ENCODE measurements around the gene CBFA2T3. TPM values are rescaled to one million over a fixed set of nuclear protein-coding genes. Genes with fewer than 3 reads are reported as not detected.
"Not testable (repeated sequence)": the region's sequence is repeated elsewhere in the genome, so short reads cannot be mapped to it uniquely, and the experiment has no call there.

The CBFA2T3 gene
- total RNA-seq, 4 donors from 2014 or later, result 1.4 to 5.8 (median 1.5) TPM

DNA sequence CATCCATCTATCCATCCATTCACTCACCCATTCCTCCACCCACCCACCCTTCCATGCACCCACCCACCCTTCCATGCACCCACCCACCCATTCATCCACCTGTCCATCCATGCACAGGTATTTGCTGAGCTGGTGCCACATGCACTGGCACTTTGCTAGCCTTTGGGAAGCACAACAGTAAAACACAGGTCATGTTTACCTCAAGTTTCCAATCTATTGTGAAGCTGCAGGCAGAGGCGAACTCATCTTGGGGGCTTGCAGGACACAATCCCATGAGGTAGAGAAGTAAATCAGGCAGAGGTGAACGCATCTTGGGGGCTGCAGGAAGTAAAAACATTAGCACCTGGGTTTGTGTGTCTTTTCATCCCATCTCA is 35.6 kb upstream of the CBFA2T3 start:
- Histone ChIP-seq H3K4me1 (no peaks in the 10 kb centered on the region), H3K27ac (no peak overlapping the region), H3K27me3 (peaks cover 90% of the 10 kb centered on the region), H3K4me3 (no peak overlapping the region), H3K36me3 (no peaks in the 10 kb centered on the region), H3K9me3 (no peaks in the 10 kb centered on the region)
- 57 to 80% methylated on average over 1 of the region's 2 CpGs for WGBS, 2 donors (ENCODE audit: low coverage in 1 of 2)
- TF ChIP-seq POLR2AphosphoS5 (IDR thresholded peaks at IDR 0.05) (no peak), EP300 (IDR thresholded peaks at IDR 0.05) (no peak), POLR2A (IDR thresholded peaks at IDR 0.05) (no peak)
- TF ChIP-seq, protein P1, sequence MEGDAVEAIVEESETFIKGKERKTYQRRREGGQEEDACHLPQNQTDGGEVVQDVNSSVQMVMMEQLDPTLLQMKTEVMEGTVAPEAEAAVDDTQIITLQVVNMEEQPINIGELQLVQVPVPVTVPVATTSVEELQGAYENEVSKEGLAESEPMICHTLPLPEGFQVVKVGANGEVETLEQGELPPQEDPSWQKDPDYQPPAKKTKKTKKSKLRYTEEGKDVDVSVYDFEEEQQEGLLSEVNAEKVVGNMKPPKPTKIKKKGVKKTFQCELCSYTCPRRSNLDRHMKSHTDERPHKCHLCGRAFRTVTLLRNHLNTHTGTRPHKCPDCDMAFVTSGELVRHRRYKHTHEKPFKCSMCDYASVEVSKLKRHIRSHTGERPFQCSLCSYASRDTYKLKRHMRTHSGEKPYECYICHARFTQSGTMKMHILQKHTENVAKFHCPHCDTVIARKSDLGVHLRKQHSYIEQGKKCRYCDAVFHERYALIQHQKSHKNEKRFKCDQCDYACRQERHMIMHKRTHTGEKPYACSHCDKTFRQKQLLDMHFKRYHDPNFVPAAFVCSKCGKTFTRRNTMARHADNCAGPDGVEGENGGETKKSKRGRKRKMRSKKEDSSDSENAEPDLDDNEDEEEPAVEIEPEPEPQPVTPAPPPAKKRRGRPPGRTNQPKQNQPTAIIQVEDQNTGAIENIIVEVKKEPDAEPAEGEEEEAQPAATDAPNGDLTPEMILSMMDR (IDR thresholded peaks at IDR 0.05), result no peak
- no peak for ATAC-seq

DNA sequence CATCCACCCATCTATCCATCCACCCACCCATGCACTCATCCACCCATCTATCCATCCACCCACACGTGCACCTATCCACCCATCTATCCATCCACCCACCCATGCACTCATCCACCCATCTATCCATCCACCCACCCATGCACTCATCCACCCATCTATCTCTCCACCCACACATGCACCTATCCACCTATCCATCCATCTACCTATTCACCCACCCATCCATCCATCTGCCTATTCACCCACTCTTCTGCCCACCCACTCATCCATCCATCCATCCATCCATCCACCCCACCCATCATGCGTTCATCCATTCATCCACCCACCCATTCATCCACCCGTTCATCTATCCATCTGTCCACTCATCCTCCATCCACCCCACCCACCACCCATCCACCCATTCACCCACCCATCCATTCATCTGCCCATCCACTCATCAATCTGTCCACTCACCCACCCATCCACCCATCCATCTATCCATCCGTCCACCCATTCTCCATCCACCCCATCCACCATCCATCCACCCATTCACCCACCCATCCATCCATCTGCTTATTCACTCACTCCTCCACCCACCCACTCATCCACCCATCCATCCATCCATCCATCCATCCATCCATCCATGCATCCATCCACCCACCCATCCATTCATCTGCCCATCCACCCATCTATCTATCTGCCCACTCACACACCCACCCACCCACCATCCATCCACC is 35.1 kb upstream of the CBFA2T3 start:
- peaks cover 93% of the 10 kb centered on the region for H3K27me3 ChIP-seq

DNA sequence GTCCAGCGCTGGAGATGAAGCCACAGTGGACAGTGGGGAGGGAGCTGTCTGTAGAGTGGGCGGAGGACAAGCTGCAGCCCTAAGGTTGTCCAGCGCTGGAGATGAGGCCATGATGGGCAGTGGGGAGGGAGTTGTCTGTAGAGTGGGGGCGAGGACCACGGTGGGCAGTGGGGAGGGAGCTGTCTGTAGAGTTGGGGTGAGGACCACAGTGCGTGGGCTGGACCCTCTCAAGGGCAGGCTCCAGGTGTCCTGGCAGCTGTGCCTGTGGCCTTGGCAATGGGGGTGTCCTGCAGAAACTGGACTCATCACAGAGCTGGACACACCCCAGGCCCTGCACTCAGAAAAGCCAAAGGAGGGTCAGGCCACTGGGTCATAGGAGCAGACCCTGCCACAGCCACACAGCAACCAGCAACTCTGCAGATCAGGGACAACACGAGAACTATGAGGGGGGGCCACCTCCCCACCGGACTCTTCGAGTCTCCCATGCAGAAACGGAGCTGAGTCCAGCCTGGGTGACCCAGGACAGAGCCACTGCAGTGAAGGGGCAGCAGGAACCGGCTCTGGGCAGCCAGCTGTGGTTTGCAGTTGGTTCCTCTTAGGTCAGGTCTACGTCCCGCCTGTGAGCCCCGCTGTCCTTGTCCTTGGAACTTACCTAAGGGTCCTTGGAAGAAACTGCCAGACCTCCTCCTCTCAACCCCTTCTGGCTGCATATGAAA is 33.4 kb upstream of the CBFA2T3 start:
- no peak overlapping the region for H3K27ac ChIP-seq
- no peaks in the 10 kb centered on the region for H3K4me1 ChIP-seq
- WGBS, 2 donors (ENCODE audit: low coverage in 1 of 2), result 93 to 94% methylated on average over 3 of the region's 14 CpGs
- no peak for ATAC-seq
- no peak for TF ChIP-seq EP300 (IDR thresholded peaks at IDR 0.05)
- TF ChIP-seq POLR2AphosphoS5 (IDR thresholded peaks at IDR 0.05), result no peak
- TF ChIP-seq POLR2A (IDR thresholded peaks at IDR 0.05), result no peak
- TF ChIP-seq, protein P1 (IDR thresholded peaks at IDR 0.05), result no peak
- no peaks in the 10 kb centered on the region for H3K9me3 ChIP-seq
- H3K27me3 ChIP-seq, result peaks cover 88% of the 10 kb centered on the region
- H3K36me3 ChIP-seq, result no peaks in the 10 kb centered on the region
- no peak overlapping the region for H3K4me3 ChIP-seq

More for the DNA sequence above, 35.1 kb upstream of the CBFA2T3 start:
- Histone ChIP-seq H3K27ac (no peak overlapping the region), H3K4me1 (no peaks in the 10 kb centered on the region), H3K9me3 (no peaks in the 10 kb centered on the region), H3K36me3 (no peaks in the 10 kb centered on the region), H3K4me3 (no peak overlapping the region)
- TF ChIP-seq POLR2AphosphoS5 (IDR thresholded peaks at IDR 0.05) (no peak), POLR2A (IDR thresholded peaks at IDR 0.05) (no peak), EP300 (IDR thresholded peaks at IDR 0.05) (no peak)
- TF ChIP-seq, protein P1 (IDR thresholded peaks at IDR 0.05), result no peak
- no peak for ATAC-seq
- 77 to 81% methylated on average over 4 of the region's 4 CpGs for WGBS, 2 donors (ENCODE audit: low coverage in 1 of 2)

DNA sequence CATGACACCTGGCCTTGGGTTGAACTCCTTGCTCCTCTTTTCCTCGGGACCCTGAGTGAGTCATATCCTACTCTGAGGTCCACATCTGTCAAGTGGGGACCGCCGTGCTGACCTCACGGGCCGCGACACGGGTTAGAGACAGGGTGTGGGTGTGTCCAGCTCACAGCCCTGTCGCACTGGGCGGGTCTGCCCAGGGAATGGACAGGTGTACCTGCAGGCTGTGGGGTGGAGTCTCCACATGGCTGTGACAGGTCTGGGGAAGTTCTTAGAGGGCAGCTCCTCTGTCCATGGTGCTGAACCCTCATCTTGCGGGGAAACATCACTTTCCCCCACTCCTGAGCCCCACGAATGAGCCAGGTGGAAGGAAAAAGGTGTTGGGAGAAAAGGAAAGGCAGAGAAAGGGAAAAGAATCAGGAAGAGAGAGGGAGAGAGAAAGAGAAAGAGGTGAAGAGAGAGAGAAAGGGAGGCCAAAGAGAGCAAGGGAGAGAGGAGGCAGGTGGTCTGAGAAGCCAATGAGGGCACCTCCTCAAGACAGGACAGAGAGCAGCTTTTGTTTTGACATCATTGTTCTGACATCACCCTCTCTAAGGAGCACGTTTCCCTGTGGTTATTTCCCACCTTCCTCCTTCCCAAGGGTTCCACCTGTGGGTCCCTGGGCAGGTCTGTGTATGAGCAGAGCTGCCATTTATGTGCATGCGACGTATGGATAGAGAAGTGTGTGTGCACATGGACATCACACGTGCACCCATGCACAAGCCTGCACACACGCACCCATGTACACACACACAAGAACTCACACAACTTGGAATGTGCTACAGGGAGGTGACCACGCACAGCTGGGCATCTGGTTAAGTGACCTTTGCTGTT is 32.6 kb upstream of the CBFA2T3 start:
- Histone ChIP-seq H3K27me3 (peaks cover 88% of the 10 kb centered on the region), H3K9me3 (no peaks in the 10 kb centered on the region), H3K4me1 (no peaks in the 10 kb centered on the region), H3K27ac (no peak overlapping the region), H3K4me3 (no peak overlapping the region), H3K36me3 (no peaks in the 10 kb centered on the region)
- 38 to 42% methylated on average over 8 to 11 of the region's 17 CpGs for WGBS, 2 donors (ENCODE audit: low coverage in 1 of 2)
- no peak for ATAC-seq
- TF ChIP-seq POLR2AphosphoS5 (IDR thresholded peaks at IDR 0.05), result no peak
- TF ChIP-seq, protein P1 (IDR thresholded peaks at IDR 0.05), result no peak
- no peak for TF ChIP-seq EP300 (IDR thresholded peaks at IDR 0.05)
- TF ChIP-seq POLR2A (IDR thresholded peaks at IDR 0.05), result no peak

DNA sequence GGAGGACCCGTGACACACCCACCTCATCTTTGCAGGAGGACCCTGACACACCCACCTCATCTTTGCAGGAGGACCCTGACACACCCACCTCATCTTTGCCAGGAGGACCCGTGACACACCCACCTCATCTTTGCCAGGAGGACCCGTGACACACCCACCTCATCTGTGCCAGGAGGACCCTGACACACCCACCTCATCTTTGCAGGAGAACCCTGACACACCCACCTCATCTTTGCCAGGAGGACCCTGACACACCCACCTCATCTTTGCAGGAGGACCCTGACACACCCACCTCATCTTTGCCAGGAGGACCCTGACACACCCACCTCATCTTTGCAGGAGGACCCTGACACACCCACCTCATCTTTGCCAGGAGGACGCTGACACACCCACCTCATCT is 31.8 kb upstream of the CBFA2T3 start:
- not testable (repeated sequence) for H3K27ac ChIP-seq, H3K9me3 ChIP-seq, H3K4me1 ChIP-seq, H3K36me3 ChIP-seq, H3K4me3 ChIP-seq, ATAC-seq
- 83% methylated on average over 2 of the region's 4 CpGs; no CpG with 5 or more reads in 1 of the 2 donors for WGBS, 2 donors (ENCODE audit: low coverage in 1 of 2)
- peaks cover 88% of the 10 kb centered on the region for H3K27me3 ChIP-seq

All from gastroesophageal sphincter (tissue), 4 donors.